ENCODE results near the gene EPB41L4A.

DNA sequence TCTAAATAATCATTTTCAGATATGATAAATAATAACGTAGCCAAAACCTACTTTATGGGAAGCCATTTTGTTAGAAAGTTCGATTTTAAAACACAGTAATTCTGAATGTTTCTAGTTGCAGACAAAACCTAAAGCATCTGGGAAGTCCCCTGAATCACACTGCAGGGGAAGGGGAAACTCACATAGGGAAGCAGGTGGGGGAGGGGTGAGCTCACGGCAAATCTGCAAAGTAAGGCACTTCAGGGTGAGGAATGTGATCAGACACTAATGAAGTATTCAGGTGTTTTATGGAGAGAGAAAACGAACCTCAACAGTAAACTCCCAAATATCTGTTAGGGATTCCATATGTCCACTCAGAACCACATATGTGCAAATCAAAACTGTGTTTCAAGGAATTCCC lies 70.7 kb downstream of the EPB41L4A start:
- TF ChIP-seq CEBPB (IDR thresholded peaks at IDR 0.05) (no peak), TEAD4 (IDR thresholded peaks at IDR 0.05) (no peak), YY1 (IDR thresholded peaks at IDR 0.05; ENCODE audit: low read depth) (no peak)
- TF ChIP-seq, protein P1, sequence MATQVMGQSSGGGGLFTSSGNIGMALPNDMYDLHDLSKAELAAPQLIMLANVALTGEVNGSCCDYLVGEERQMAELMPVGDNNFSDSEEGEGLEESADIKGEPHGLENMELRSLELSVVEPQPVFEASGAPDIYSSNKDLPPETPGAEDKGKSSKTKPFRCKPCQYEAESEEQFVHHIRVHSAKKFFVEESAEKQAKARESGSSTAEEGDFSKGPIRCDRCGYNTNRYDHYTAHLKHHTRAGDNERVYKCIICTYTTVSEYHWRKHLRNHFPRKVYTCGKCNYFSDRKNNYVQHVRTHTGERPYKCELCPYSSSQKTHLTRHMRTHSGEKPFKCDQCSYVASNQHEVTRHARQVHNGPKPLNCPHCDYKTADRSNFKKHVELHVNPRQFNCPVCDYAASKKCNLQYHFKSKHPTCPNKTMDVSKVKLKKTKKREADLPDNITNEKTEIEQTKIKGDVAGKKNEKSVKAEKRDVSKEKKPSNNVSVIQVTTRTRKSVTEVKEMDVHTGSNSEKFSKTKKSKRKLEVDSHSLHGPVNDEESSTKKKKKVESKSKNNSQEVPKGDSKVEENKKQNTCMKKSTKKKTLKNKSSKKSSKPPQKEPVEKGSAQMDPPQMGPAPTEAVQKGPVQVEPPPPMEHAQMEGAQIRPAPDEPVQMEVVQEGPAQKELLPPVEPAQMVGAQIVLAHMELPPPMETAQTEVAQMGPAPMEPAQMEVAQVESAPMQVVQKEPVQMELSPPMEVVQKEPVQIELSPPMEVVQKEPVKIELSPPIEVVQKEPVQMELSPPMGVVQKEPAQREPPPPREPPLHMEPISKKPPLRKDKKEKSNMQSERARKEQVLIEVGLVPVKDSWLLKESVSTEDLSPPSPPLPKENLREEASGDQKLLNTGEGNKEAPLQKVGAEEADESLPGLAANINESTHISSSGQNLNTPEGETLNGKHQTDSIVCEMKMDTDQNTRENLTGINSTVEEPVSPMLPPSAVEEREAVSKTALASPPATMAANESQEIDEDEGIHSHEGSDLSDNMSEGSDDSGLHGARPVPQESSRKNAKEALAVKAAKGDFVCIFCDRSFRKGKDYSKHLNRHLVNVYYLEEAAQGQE (IDR thresholded peaks at IDR 0.05; ENCODE audit: low read depth) = no peak

Data from Ishikawa (cell line).